ENCODE results near the gene MAPRE2. TPM values are rescaled to one million over a fixed set of nuclear protein-coding genes. Genes with fewer than 3 reads are reported as not detected.

Gene MAPRE2
- total RNA-seq, 1 experiment from 2014 or later, result 16.4 TPM

DNA sequence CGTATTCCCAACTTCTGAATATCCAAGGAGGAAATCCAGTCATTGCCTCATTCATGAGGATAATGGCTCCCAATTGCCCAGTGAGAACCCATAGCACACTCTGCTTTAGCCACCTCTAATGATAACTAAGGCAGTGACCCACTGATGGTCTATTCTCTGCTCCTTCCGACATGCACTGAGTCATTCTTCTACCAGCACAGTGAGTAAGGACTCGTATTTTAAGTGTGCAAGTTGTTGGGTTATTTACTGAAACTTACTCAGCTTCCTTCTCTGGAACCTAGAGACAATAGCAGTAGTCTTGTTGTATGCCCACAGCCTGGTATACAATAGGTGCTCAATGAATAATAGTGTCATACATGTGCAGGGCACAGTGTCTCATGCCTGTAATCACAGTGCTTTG is 118.6 kb downstream of the MAPRE2 start:
- BruUV-seq (replicated peaks), result no TSS peak
- Histone ChIP-seq H3K27me3 (replicated peaks; ENCODE audit: insufficient read depth, low read depth, low read length, poor library complexity) (no peaks in the 10 kb centered on the region), H3K9me3 (ENCODE audit: low read depth, low read length, poor library complexity, severe bottlenecking) (no peaks in the 10 kb centered on the region), H3K36me3 (ENCODE audit: insufficient read depth, low read length, poor library complexity, severe bottlenecking) (no peaks in the 10 kb centered on the region), H3K27ac (ENCODE audit: low read depth, low read length, poor library complexity, severe bottlenecking) (no peak overlapping the region), H3K4me1 (ENCODE audit: insufficient read depth, low read length, poor library complexity, severe bottlenecking) (no peaks in the 10 kb centered on the region), H3K4me3 (ENCODE audit: low read depth, low read length, poor library complexity, severe bottlenecking) (no peak overlapping the region)
- intact Hi-C loops (cut with micrococcal nuclease; ENCODE audit: unreplicated experiment), result no loop called here
- ChIA-PET POLR2A (ENCODE audit: low non-redundant PET) (no interaction called here), CTCF (no interaction called here)
- no peak for TF ChIP-seq EZH2 (IDR thresholded peaks at IDR 0.05; ENCODE audit: borderline replicate concordance, low read depth, low read length, poor library complexity, severe bottlenecking)
- TF ChIP-seq, protein P1, sequence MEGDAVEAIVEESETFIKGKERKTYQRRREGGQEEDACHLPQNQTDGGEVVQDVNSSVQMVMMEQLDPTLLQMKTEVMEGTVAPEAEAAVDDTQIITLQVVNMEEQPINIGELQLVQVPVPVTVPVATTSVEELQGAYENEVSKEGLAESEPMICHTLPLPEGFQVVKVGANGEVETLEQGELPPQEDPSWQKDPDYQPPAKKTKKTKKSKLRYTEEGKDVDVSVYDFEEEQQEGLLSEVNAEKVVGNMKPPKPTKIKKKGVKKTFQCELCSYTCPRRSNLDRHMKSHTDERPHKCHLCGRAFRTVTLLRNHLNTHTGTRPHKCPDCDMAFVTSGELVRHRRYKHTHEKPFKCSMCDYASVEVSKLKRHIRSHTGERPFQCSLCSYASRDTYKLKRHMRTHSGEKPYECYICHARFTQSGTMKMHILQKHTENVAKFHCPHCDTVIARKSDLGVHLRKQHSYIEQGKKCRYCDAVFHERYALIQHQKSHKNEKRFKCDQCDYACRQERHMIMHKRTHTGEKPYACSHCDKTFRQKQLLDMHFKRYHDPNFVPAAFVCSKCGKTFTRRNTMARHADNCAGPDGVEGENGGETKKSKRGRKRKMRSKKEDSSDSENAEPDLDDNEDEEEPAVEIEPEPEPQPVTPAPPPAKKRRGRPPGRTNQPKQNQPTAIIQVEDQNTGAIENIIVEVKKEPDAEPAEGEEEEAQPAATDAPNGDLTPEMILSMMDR (conservative IDR thresholded peaks at IDR 0.05; ENCODE audit: low read depth, low read length), result no peak
- no peak for DNase-seq (ENCODE audit: low spot score)

- no peak for DNase-seq (ENCODE audit: low spot score)
- TF ChIP-seq, protein P1 (conservative IDR thresholded peaks at IDR 0.05; ENCODE audit: low read depth, low read length), result no peak
- TF ChIP-seq EZH2 (IDR thresholded peaks at IDR 0.05; ENCODE audit: borderline replicate concordance, low read depth, low read length, poor library complexity, severe bottlenecking), result no peak
- Histone ChIP-seq H3K4me1 (ENCODE audit: insufficient read depth, low read length, poor library complexity, severe bottlenecking) (no peaks in the 10 kb centered on the region), H3K36me3 (ENCODE audit: insufficient read depth, low read length, poor library complexity, severe bottlenecking) (no peaks in the 10 kb centered on the region), H3K27ac (ENCODE audit: low read depth, low read length, poor library complexity, severe bottlenecking) (no peak overlapping the region), H3K9me3 (ENCODE audit: low read depth, low read length, poor library complexity, severe bottlenecking) (no peaks in the 10 kb centered on the region), H3K4me3 (ENCODE audit: low read depth, low read length, poor library complexity, severe bottlenecking) (no peak overlapping the region), H3K27me3 (replicated peaks; ENCODE audit: insufficient read depth, low read depth, low read length, poor library complexity) (no peaks in the 10 kb centered on the region)
- CTCF ChIA-PET, result no interaction called here
- POLR2A ChIA-PET (ENCODE audit: low non-redundant PET), result no interaction called here
- intact Hi-C loops (cut with micrococcal nuclease; ENCODE audit: unreplicated experiment), result no loop called here
- BruUV-seq (replicated peaks), result no TSS peak
These were observed 120.3 kb downstream of the MAPRE2 start for GRCh38 chr18:35161485-35161884.

- CTCF ChIA-PET, result no interaction called here
- Histone ChIP-seq H3K27me3 (replicated peaks; ENCODE audit: insufficient read depth, low read depth, low read length, poor library complexity) (no peaks in the 10 kb centered on the region), H3K4me3 (ENCODE audit: low read depth, low read length, poor library complexity, severe bottlenecking) (no peak overlapping the region), H3K9me3 (ENCODE audit: low read depth, low read length, poor library complexity, severe bottlenecking) (no peaks in the 10 kb centered on the region), H3K4me1 (ENCODE audit: insufficient read depth, low read length, poor library complexity, severe bottlenecking) (no peaks in the 10 kb centered on the region), H3K36me3 (ENCODE audit: insufficient read depth, low read length, poor library complexity, severe bottlenecking) (no peaks in the 10 kb centered on the region), H3K27ac (ENCODE audit: low read depth, low read length, poor library complexity, severe bottlenecking) (no peak overlapping the region)
- POLR2A ChIA-PET (ENCODE audit: low non-redundant PET), result no interaction called here
- TF ChIP-seq, protein P1 (conservative IDR thresholded peaks at IDR 0.05; ENCODE audit: low read depth, low read length), result no peak
- no peak for TF ChIP-seq EZH2 (IDR thresholded peaks at IDR 0.05; ENCODE audit: borderline replicate concordance, low read depth, low read length, poor library complexity, severe bottlenecking)
- DNase-seq (ENCODE audit: low spot score), result no peak
- BruUV-seq (replicated peaks), result no TSS peak
- intact Hi-C loops (cut with micrococcal nuclease; ENCODE audit: unreplicated experiment), result no loop called here
These were observed 120.7 kb downstream of the MAPRE2 start for GRCh38 chr18:35161934-35162333.
